D341Med (cell line): ENCODE results near the gene GALP.
"Not testable (repeated sequence)": the region's sequence is repeated elsewhere in the genome, so short reads cannot be mapped to it uniquely, and the experiment has no call there.

Experiments used
- DNase-seq: peaks from one replicate; pipeline ENCODE4 v3.0.0; 2012; ENCODE audit warnings: low spot score

GALP gene

GRCh38 chr19:56175861-56176307 is at the start of gene GALP:
Gene GALP, plus strand, starts transcription at chr19:56176008. Its CDS starts 1,101 bp downstream, at chr19:56177109.
- not testable (repeated sequence) for DNase-seq

DNA sequence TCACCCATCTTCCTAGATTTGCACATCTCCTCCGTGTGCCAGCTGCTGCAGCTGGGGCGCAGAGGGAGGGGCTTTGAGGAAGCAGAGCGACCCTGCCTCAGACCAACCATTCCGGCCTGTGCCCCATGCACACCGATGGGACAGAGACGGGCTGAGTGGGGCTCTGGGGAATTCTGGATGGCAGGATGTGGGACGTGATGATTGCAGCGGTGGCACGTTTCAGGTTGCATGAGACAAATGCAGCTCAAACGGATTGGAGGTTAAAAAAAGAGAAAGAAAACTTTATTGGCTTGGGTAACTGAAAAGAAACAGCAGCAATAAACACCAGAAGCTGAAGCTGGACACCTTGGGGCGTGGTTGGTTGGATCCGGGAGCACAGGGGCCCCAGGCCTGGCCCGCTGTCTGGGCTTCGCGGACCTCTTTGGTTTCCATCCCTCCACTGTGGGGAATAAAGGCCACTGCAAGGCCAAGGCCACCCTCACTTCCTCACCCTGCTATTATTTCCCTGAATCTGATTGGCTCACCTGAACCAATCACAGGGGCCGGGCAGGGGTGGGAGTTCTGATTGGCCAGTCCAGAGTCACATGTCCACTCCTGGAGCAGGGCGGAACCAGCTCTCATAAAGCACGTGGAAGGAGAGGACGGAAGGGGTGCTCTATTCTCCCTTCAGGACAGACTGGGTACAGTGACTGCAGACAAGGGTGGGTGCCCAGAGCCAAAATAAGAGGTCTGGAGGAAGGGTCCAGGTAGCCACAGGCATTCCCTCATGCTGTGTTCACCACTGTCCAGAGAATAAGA is 48.6 kb upstream of the GALP start:
- no peak for DNase-seq

DNA sequence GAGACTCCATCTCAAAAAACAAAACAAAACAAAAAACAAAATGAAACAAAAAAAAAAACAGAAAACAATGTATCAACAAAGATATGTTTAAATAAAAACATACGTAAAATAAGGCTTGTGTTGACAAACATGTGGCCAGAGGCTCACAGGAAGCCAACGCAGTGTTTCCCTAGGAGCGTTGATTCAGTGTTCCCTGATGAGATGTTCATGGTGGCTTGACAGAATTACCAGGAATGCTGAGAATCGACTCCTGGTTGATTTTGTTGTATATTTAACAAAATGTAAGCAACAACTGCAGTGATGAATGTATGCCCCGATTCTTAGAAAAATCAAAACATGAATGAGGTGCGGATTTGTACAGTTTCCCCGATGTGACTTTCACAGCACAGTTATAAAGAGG is 45.8 kb upstream of the GALP start:
- DNase-seq, result no peak

DNA sequence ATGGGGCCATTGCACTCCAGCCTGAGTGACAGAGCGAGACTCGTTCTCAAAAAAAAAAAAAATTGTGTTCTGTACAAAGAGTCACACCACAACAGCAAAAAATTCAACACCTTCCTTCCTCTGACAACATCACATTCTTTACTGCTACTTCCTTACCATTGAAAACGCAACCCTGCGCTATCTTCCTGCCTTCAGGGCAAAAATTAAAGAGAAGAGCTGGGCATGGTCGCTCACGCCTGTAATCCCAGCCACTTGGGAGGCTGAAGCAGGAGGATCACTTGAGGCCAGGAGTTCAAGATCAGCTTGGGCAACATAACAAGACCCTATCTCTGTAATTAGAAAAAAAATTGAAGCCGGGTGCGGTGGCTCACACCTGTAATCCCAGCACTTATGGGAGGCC is 44.2 kb upstream of the GALP start:
- no peak for DNase-seq

DNA sequence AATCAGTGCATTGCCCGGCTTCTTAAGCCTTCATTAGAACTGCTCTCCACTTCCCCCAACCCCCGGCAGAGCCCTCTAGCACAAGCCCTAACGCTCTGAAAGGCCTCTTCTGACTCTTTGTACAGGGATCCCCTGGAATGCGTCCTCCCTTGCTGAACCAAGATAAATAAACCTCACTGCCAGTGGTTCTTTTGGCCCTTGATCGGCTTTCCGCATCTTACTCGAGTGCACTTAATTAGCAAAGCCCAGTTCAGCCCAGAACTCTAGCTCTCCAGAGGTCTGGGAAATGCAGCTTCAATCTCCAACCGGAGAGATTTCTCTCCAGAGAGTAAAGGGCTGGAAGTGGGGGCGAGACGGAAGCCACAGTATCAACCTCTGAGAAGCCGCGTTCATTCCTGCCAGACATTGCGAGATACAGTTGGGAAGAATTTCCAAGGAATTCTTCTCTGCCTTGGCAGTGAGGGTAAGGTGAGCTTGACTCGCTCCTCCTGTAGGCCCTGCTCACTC is 43.4 kb upstream of the GALP start:
- no peak for DNase-seq

DNA sequence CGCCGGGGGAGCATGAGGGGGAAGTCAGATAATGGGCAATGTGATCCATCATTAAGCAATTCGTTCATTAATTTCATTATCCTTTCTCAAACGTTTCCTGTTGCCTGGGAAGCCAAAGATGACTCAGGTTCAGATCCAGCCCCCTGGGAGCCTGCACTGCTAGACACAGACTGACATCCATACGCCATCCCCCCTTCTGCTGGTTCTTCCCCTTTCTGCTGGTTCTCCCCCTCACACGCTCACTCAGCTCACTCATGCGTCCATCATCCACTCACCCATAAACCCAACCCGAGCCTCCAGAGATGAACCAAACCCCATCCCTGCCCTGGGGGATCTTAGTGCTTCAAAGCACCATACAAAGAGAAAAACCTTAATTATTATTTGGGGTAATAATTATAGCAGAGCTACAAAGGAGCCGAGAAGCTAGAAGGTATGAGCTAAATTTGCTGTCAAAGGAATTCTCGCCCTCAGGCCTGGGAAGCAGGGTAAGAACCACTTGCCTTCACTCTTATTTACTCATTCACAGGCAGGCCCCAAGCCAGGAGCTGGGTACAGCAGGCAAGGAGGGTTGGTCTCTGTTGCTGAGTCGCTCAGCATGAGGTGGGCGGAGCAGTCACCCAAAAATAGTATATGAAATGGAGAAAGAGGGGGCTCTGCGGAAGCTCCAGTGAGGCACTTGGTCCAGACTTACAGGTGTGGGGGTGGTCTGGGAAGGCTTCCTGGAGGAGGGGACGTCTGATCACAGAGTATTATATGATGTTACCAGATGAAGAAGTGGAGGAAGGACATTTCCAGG is 41.8 kb upstream of the GALP start:
- no peak for DNase-seq

DNA sequence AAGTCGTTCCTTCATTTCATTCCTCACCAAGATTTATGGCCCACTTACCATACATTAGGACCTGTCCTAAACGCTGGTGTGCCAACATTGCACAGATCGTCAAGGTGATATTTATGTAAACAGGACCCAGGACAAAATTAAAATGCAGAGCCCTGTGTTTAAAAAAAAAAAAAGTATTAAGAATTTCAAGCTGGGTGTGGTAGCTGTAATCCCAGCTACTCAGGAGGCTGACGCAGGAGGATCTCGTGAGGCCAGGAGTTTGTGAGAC is 41.2 kb upstream of the GALP start:
- DNase-seq, result no peak

DNA sequence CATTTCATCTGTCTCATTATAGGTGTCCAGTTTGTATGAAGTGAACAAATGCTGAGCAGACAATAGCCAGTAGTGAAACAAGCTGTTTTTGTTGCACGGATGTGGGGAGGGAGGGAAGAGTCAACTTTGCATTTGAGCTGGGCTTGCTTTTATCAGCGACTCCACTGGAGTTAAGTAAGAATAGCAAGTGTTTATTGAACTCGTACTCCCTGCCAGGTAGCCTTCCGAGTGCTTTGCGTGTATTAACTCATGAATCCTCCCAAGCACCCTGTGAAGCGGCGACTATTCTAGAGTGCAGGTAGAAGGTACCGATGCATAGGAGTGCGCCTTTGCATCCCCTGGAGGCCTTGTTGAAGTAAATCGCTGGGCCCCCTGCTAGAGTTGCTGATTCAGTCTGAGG is 39.4 kb upstream of the GALP start:
- no peak for DNase-seq

GRCh38 chr19:56137405-56137804 is 38.4 kb upstream of the GALP start:
- no peak for DNase-seq

DNA sequence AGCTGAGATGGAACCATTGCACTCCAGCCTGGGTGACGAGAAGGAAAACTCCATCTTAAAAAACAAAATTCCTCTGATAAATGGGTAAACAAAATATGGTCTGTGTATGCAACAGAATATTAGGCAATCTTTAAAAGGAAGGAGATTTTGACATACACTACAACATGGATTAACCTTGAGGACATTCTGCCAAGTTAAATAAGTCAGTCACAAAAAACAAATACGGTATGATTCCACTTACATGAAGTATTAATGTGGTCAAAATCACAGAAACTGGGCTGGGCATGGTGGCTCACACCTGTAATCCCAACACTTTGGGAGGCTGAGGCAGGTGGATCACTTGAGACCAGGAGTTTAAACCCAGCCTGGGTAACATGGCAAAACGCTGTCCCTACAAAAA is 37.7 kb upstream of the GALP start:
- no peak for DNase-seq

DNA sequence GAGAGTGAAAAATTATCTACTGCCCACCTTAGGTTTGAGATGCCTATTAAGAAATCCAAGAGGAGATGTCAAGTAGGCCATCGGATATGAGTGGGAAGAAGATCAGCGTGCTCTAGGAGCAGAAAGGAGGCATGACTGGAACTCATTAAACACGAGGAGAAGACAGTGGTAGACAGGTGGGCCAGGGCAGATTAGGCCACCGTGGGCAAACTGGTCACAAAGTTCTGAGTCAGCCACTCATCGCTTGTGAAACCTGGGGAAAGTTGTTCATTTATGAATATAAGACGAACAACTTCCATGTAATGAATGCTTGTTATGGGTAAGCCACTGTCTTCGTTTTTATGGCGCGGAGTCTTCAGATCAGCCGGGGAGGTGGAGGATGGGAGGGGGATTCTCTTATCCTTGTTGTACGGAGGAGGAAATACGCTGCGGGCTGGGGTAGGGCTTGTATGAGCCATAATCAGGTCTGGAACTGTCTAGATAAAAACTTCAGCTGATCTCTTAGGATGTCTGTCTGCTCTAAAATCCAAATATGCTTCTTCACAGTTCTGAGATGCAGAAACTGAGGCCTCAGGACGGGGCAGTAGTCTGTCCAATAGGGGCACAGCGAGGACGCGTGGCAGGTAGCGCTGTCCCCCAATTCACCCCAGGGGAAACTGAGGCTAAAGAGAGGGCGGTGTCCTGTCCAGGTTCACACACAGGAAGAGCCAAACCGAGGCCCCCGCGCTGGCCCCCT is 35.8 kb upstream of the GALP start:
- no peak for DNase-seq

GRCh38 chr19:56140583-56141416 is 35.0 kb upstream of the GALP start, which contains the start of gene ZNF444:
Gene ZNF444, plus strand, starts transcription at chr19:56141287. Its CDS starts 5,625 bp downstream, at chr19:56146912.
- DNase-seq, result peak; percentile 96

DNA sequence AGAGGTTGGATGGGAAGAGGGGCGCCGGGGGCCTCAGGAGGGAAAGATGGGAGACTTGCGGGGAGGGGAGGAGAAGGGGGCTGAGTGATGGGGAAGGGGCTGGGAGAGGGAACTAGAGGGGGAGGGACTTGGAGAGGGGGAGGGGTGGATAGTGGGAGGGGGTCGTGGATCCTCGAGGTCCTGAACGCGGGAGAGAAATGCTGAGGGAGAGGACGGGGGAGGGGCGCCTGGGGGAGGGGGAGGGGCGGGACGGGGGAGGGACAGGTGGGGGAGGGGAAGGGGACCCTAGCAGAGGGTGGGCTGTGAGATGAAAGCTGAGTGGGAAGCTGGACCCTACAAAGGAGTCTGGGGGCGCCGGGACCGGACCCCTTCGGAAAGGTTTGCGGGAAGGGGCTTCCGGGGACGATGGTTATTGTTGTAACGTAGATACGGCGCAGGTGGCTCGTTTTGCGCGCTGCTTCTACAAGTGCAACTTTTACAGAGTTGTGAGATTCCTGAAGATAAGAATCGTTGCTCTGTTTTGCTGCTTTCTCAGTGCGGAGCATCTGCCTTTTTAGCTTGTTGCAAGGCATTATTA is 34.3 kb upstream of the GALP start:
- DNase-seq, result no peak

DNA sequence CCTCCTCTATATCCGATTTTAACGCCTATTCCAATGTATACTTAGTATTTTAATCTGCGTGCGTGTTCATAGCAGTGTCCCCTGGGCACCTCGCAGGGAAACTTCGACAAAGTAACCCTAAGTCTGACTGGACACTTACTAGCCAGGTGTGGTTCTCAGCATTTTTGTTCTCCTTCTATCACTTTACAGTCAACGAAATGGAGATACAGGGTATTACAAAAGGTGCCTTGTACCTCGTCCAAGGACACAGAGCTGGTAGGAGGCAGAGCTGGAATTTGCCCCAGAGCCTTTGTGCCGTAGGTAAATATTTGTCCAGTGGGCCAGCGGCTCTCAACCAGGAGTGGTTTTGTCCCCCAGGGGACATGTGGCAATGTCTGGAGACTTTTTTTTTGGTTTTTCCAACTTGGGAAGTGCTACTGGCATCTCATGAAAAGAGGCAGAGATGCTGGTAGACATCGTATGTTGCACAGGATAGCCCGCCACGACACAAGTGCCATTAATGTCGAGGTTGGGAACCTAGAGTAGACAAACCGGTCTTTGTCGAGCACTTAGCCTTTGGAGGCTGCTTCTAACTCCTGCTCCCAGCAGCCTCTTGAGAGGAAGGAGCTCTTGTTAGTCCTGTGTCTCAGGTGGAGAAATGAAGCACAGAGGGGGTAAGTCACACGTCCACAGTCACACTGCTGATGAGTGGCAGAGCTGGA is 33.6 kb upstream of the GALP start:
- DNase-seq, result no peak

GRCh38 chr19:56142897-56143434 is 32.8 kb upstream of the GALP start:
- no peak for DNase-seq

DNA sequence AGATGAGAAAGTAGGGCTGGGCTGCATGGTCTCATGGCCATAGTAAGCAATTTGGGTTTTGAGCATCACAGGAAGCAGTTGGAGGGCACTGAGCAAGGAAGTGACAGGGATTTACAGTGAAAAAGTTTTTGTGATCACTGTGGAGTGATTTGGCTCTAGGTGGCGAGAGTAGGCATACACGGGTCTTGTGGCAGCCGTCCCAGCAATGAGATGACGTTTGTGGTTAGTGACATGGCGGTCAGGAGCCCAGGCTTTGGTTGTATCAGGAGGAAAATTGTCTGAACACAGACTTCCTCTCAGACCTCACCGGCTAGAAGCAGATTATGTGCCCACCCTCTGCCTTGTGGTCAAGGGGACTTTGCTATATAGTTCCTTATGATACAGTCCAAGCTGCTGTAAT is 31.4 kb upstream of the GALP start:
- no peak for DNase-seq

GRCh38 chr19:56144831-56145230 is 31.0 kb upstream of the GALP start:
- DNase-seq, result no peak

DNA sequence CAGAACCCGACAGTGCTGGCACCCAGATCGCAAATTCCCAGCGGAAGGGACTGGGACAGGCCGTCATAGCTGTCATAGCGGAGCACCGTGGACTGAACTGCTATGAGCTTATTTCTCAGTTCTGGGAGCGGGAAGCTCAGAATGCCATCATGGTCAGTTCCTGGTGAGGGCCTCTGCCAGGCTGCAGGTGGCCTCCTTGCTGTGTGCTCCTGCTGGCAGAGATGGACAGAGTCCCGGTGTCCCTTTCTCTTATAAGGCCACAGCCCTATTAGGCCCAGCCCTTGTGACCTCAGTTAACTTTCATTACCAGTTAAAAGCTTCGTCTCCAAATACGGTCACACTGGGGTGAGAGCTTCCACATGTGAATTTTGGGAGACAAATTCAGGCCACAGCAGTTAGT is 30.1 kb upstream of the GALP start:
- no peak for DNase-seq

DNA sequence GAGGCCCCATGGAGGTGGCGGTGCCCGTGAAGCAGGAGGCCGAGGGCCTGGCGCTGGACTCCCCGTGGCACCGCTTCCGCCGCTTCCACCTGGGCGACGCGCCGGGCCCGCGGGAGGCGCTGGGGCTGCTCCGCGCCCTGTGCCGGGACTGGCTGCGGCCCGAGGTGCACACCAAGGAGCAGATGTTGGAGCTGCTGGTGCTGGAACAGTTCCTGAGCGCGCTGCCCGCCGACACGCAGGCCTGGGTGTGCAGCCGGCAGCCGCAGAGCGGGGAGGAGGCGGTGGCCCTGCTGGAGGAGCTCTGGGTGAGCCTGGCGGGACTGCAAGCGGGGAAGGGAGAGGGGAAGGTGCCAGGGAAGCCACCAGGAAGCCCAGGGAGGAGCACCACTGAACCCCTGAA is 28.9 kb upstream of the GALP start:
- no peak for DNase-seq

DNA sequence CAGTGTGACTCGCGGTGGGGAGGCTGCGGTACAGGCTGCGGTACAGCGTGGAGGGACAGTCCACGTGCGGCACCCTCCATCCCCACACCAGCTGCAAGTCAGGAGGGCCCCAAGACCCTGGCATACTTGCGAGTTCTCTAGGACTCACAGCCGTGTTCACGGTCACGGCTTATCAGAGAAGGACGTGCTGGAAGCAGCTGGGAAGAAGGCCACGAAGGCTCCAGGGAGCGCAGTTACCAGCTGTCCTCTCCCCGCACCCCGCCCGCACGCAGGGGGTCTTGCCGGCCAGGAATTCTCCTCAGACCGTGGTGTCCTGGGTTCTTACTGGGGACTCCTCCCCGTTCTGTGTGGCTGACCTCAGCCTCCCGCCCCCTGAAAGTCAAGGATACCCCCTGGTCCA is 28.5 kb upstream of the GALP start:
- DNase-seq, result no peak
